GM18508 (cell line): ENCODE measurements around the gene IMPG2.

Source experiments
- ATAC-seq: cut with Tn5 transposase; IDR thresholded peaks from one replicate; pipeline ENCODE4 v1.9.1; 2021; ENCODE audit warnings: moderate number of reproducible peaks; ENCODE audit not compliant: insufficient read depth, unreplicated experiment

IMPG2 gene

GRCh38 chr3:101189796-101190195, 130.6 kb downstream of the IMPG2 start:
- no peak for ATAC-seq

DNA sequence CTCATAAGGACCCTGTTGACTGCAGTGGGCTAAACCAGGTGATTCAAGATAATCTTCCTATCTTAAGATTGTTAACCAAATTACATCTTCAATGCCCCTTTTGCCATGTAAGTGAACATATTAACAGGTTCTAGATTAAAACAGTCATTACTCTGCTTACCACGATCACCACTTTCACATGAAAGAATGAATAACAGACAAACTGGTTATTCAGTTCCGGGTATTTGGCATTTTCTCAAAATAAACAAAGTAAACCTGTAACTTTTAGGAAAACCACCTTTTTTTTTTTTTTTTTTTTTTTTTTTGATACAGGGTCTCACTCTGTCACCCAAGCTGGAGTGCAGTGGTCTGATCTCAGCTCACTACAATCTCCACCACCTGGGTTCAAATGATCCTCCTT, 131.2 kb downstream of the IMPG2 start:
- ATAC-seq: no peak

DNA sequence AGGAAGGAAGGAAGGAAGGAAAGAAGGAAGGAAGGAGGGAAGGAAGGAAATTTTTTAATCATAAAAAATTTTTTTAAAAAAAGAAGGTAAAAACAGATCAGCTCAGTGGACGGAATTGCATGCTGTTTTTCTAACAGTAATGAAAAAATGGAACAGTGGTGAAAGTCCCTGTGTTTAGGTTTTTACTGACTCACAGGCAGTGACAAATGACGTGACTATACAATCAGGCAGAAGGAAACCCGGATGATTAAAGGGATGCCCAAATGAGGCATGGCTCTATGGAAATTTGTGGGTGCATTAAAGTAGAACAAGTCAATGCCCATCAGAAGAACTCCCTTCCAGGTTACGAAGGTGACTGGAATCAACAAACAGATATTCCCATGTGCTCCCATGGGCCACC, 135.0 kb downstream of the IMPG2 start:
- no peak for ATAC-seq

DNA sequence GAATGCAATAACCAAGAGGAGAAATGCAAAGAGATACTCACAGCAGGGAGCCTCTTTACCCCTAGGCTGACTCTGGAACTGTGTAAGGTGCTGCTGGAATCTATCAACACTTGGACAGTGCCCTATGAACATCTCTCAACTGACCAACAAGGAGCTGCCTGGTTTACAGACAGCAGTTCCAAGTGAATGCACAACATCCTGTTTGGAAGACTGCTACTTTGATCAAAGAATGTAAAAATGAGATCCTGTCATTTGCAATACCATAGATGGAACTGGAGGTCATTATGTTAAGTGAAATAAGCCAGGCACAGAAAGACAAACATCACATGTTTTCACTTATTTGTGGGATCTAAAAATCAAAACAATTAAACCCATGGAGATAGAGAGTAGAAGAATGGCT, 136.3 kb downstream of the IMPG2 start:
- no peak for ATAC-seq

DNA sequence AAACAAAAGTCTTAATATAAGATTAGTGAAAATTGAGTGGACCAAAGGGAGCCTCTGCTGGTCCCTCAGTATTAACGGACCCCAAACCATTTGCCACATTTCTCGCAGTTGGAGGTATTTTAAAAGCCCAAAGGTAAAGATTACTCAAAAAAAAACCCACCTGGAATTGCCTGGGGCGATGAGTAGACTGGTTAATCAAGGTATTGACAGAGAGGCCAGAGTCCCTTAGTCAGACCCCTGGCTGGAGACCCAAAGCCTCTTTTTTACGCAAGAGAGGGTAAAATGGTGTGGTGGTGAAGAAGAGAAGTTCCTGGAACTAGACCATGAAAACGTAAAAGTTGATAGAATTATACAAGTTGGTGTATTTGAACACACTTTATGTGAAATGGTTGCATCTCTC, 137.2 kb downstream of the IMPG2 start:
- ATAC-seq: no peak

GRCh38 chr3:101182734-101183133, 137.6 kb downstream of the IMPG2 start:
- no peak for ATAC-seq

DNA sequence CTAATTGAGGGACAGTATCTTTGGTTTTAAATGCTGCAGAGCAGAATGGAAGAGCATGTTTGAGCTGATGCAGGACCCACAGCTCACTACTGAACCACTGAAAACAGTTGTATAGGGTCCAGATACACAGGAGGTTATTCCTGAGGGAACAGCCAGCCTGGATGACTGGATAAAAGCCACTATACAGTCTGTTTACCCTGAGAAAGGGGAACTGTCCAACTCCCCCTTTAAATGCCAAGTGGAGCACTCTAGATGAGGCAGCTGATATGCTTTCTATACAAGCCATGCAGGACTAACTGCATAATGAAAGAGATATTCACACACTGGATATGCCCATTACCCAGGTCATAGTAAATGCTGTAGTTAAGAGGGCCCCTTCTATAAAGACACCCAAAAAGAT, 138.6 kb downstream of the IMPG2 start:
- ATAC-seq: no peak

DNA sequence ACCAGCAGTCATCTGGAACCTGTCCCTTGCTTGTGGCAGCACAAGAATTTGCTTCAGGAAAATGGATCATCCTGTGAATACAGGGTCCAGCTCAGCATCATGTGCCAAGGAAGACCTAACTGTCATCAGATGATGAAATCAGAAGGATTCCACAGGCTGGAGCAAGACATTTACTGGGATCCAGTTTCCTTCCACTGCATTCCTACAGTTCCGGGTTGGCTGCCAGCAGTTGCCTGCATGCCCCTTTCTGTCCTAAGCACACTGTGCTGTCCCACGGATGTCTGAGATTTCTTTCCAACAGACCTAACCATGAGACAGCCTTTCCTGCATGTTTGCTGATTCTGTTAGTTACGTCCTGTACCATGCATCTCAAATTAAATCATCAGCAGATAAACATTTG, 140.7 kb downstream of the IMPG2 start:
- no peak for ATAC-seq

- no peak for ATAC-seq
Measured at GRCh38 chr3:101177577-101177976, 142.8 kb downstream of the IMPG2 start.
